Measurements from ENCODE around the gene CCDC171. TPM values are rescaled to one million over a fixed set of nuclear protein-coding genes. Genes with fewer than 3 reads are reported as not detected.
A peak's percentile ranks its signal among the peaks of the same experiment; 100 is the strongest.

The CCDC171 gene
- total and polyA plus RNA-seq, 8 donors, result 1.2 to 26.3 (median 2.7) TPM; not detected in 1

- H3K9me3 ChIP-seq, result no peaks in the 10 kb centered on the region
- no peaks in the 10 kb centered on the region for H3K27me3 ChIP-seq
- TF ChIP-seq EP300 (IDR thresholded peaks at IDR 0.05) (no peak), POLR2AphosphoS5 (IDR thresholded peaks at IDR 0.05) (no peak), POLR2A (IDR thresholded peaks at IDR 0.05) (no peak), CTCF (IDR thresholded peaks at IDR 0.05) (no peak)
- H3K36me3 ChIP-seq, result no peaks in the 10 kb centered on the region
- H3K4me1 ChIP-seq, result no peaks in the 10 kb centered on the region
- intact Hi-C loops (cut with DNase I; ENCODE audit: low total_unique reads), result no loop called here
- WGBS, 5 donors, result 64 to 83% (median 70%) methylated on average over 3 of the region's 3 CpGs
- H3K27ac ChIP-seq, result no peak overlapping the region
- no peak overlapping the region for H3K4me3 ChIP-seq
- DNase-seq, result no peak
These were observed 289.2 kb downstream of the CCDC171 start for GRCh38 chr9:15842051-15842450.

GRCh38 chr9:15843316-15843715 is 290.5 kb downstream of the CCDC171 start:
- TF ChIP-seq POLR2A (IDR thresholded peaks at IDR 0.05) (no peak), POLR2AphosphoS5 (IDR thresholded peaks at IDR 0.05) (no peak), CTCF (IDR thresholded peaks at IDR 0.05) (no peak), EP300 (IDR thresholded peaks at IDR 0.05) (no peak)
- DNase-seq, result no peak
- intact Hi-C loops (cut with DNase I; ENCODE audit: low total_unique reads), result no loop called here
- Histone ChIP-seq H3K27ac (no peak overlapping the region), H3K36me3 (no peaks in the 10 kb centered on the region), H3K4me1 (no peaks in the 10 kb centered on the region), H3K27me3 (no peaks in the 10 kb centered on the region), H3K9me3 (no peaks in the 10 kb centered on the region), H3K4me3 (no peak overlapping the region)

GRCh38 chr9:15843931-15844330 is 291.1 kb downstream of the CCDC171 start:
- no peaks in the 10 kb centered on the region for H3K4me1 ChIP-seq
- DNase-seq, result no peak
- TF ChIP-seq POLR2A (IDR thresholded peaks at IDR 0.05) (no peak), EP300 (IDR thresholded peaks at IDR 0.05) (no peak), CTCF (IDR thresholded peaks at IDR 0.05) (no peak), POLR2AphosphoS5 (IDR thresholded peaks at IDR 0.05) (no peak)
- no peaks in the 10 kb centered on the region for H3K36me3 ChIP-seq
- intact Hi-C loops (cut with DNase I; ENCODE audit: low total_unique reads), result no loop called here
- H3K27ac ChIP-seq, result no peak overlapping the region
- WGBS, 5 donors, result 95 to 99% (median 98%) methylated on average over 2 of the region's 2 CpGs
- no peaks in the 10 kb centered on the region for H3K9me3 ChIP-seq
- no peaks in the 10 kb centered on the region for H3K27me3 ChIP-seq
- no peak overlapping the region for H3K4me3 ChIP-seq

GRCh38 chr9:15846611-15847010 is 293.8 kb downstream of the CCDC171 start:
- no peak for TF ChIP-seq EP300 (IDR thresholded peaks at IDR 0.05)
- TF ChIP-seq POLR2A (IDR thresholded peaks at IDR 0.05), result no peak
- no peak for TF ChIP-seq CTCF (IDR thresholded peaks at IDR 0.05)
- no peak for TF ChIP-seq POLR2AphosphoS5 (IDR thresholded peaks at IDR 0.05)
- 86 to 92% (median 91%) methylated on average over 6 of the region's 6 CpGs for WGBS, 5 donors
- H3K4me1 ChIP-seq, result no peaks in the 10 kb centered on the region
- intact Hi-C loops (cut with DNase I; ENCODE audit: low total_unique reads), result no loop called here
- no peaks in the 10 kb centered on the region for H3K27me3 ChIP-seq
- H3K36me3 ChIP-seq, result no peaks in the 10 kb centered on the region
- peak in 1 of 2 donors; percentile 32 for DNase-seq
- H3K27ac ChIP-seq, result no peak overlapping the region
- H3K4me3 ChIP-seq, result no peak overlapping the region
- H3K9me3 ChIP-seq, result no peaks in the 10 kb centered on the region
